HUES64 (cell line): Measurements from ENCODE around the gene C1QTNF1.

Source experiments
- H3K27ac ChIP-seq: 2 replicates; pipeline ENCODE4 v1.7.0; 2013; ENCODE audit warnings: low read depth, low read length, inconsistent platforms
- H3K27me3 ChIP-seq: 2 replicates; pipeline ENCODE4 v1.6.1; 2013; ENCODE audit warnings: mild to moderate bottlenecking, low read length; ENCODE audit not compliant: insufficient read depth
- H3K36me3 ChIP-seq: 2 replicates; pipeline ENCODE4 v1.6.1; 2013; ENCODE audit warnings: mild to moderate bottlenecking, low read length; ENCODE audit not compliant: insufficient read depth
- H3K4me1 ChIP-seq: 2 replicates; pipeline ENCODE4 v1.6.1; 2013; ENCODE audit warnings: mild to moderate bottlenecking, low read length, moderate library complexity; ENCODE audit not compliant: insufficient read depth
- H3K4me3 ChIP-seq: 2 replicates; pipeline ENCODE4 v1.5.1; 2013; ENCODE audit warnings: mild to moderate bottlenecking, low read length, moderate library complexity
- H3K9ac ChIP-seq: 2 replicates; pipeline ENCODE4 v1.6.1; 2013; ENCODE audit warnings: mild to moderate bottlenecking, low read depth, low read length
- H3K9me3 ChIP-seq: 2 replicates; pipeline ENCODE4 v1.6.1; 2013; ENCODE audit warnings: low read depth, low read length; ENCODE audit not compliant: insufficient read depth
- WGBS: fragments of 150-250, 120-280 bp; methylation state at CpG from one replicate; pipeline ENCODE4 v1.1.7; 2013; ENCODE audit warnings: missing lambda C conversion rate; 5-methylcytosine and 5-hydroxymethylcytosine counted together

C1QTNF1 gene

GRCh38 chr17:79053251-79053925 is 29.4 kb downstream of the C1QTNF1 start:
- WGBS, result 88% methylated on average over 2 of the region's 2 CpGs
- Histone ChIP-seq H3K9ac (no peak overlapping the region), H3K4me1 (no peaks in the 10 kb centered on the region), H3K36me3 (no peaks in the 10 kb centered on the region), H3K9me3 (peaks cover 17% of the 10 kb centered on the region), H3K4me3 (no peak overlapping the region), H3K27me3 (no peaks in the 10 kb centered on the region; the same call in 1 of the 2 replicates), H3K27ac (no peak overlapping the region)

- H3K9me3 ChIP-seq, result peaks cover 17% of the 10 kb centered on the region
- no peak overlapping the region for H3K9ac ChIP-seq
- WGBS, result 80% methylated on average over 2 of the region's 2 CpGs
- H3K4me1 ChIP-seq, result no peaks in the 10 kb centered on the region
- H3K27me3 ChIP-seq, result no peaks in the 10 kb centered on the region; the same call in 1 of the 2 replicates
- no peak overlapping the region for H3K4me3 ChIP-seq
- no peaks in the 10 kb centered on the region for H3K36me3 ChIP-seq
- H3K27ac ChIP-seq, result no peak overlapping the region
These were observed 30.4 kb downstream of the C1QTNF1 start for GRCh38 chr17:79054200-79054960.

GRCh38 chr17:79055197-79055596 is 31.2 kb downstream of the C1QTNF1 start:
- peaks cover 17% of the 10 kb centered on the region for H3K9me3 ChIP-seq
- no peaks in the 10 kb centered on the region for H3K4me1 ChIP-seq
- no peak overlapping the region for H3K9ac ChIP-seq
- H3K36me3 ChIP-seq, result no peaks in the 10 kb centered on the region
- no peak overlapping the region for H3K27ac ChIP-seq
- no peaks in the 10 kb centered on the region; the same call in 1 of the 2 replicates for H3K27me3 ChIP-seq
- 94% methylated on average over 5 of the region's 5 CpGs for WGBS
- no peak overlapping the region for H3K4me3 ChIP-seq

GRCh38 chr17:79057737-79058385 is 33.9 kb downstream of the C1QTNF1 start:
- Histone ChIP-seq H3K27ac (no peak overlapping the region), H3K4me1 (no peaks in the 10 kb centered on the region), H3K27me3 (no peaks in the 10 kb centered on the region), H3K36me3 (no peaks in the 10 kb centered on the region), H3K9me3 (peaks cover 11% of the 10 kb centered on the region), H3K4me3 (no peak overlapping the region), H3K9ac (no peak overlapping the region)
- 87% methylated on average over 10 of the region's 10 CpGs for WGBS

GRCh38 chr17:79062691-79063090 is 38.7 kb downstream of the C1QTNF1 start:
- no peaks in the 10 kb centered on the region for H3K4me1 ChIP-seq
- H3K36me3 ChIP-seq, result no peaks in the 10 kb centered on the region
- no peak overlapping the region for H3K4me3 ChIP-seq
- no peaks in the 10 kb centered on the region for H3K27me3 ChIP-seq
- H3K27ac ChIP-seq, result no peak overlapping the region
- H3K9ac ChIP-seq, result no peak overlapping the region
- no peaks in the 10 kb centered on the region for H3K9me3 ChIP-seq
- WGBS, result 80% methylated on average over 7 of the region's 7 CpGs

- H3K9ac ChIP-seq, result no peak overlapping the region
- H3K36me3 ChIP-seq, result no peaks in the 10 kb centered on the region
- no peak overlapping the region for H3K4me3 ChIP-seq
- H3K4me1 ChIP-seq, result no peaks in the 10 kb centered on the region
- H3K9me3 ChIP-seq, result no peaks in the 10 kb centered on the region
- H3K27ac ChIP-seq, result no peak overlapping the region
- H3K27me3 ChIP-seq, result no peaks in the 10 kb centered on the region
- 81% methylated on average over 4 of the region's 4 CpGs for WGBS
These were observed 40.1 kb downstream of the C1QTNF1 start for GRCh38 chr17:79064026-79064425.

- Histone ChIP-seq H3K4me3 (no peak overlapping the region), H3K9me3 (no peaks in the 10 kb centered on the region), H3K9ac (no peak overlapping the region), H3K27ac (no peak overlapping the region), H3K36me3 (no peaks in the 10 kb centered on the region), H3K4me1 (no peaks in the 10 kb centered on the region), H3K27me3 (no peaks in the 10 kb centered on the region; the same call in 1 of the 2 replicates)
- WGBS, result 66% methylated on average over 8 of the region's 10 CpGs
These were observed 41.2 kb downstream of the C1QTNF1 start for GRCh38 chr17:79065105-79065670.

GRCh38 chr17:79066963-79067362 is 43.0 kb downstream of the C1QTNF1 start:
- peaks cover 2% of the 10 kb centered on the region; the same call in 1 of the 2 replicates for H3K27me3 ChIP-seq
- no peaks in the 10 kb centered on the region for H3K4me1 ChIP-seq
- H3K9ac ChIP-seq, result no peak overlapping the region
- 93% methylated on average over 6 of the region's 6 CpGs for WGBS
- H3K27ac ChIP-seq, result no peak overlapping the region
- no peak overlapping the region for H3K4me3 ChIP-seq
- H3K9me3 ChIP-seq, result no peaks in the 10 kb centered on the region
- no peaks in the 10 kb centered on the region for H3K36me3 ChIP-seq

GRCh38 chr17:79070266-79070880 is 46.4 kb downstream of the C1QTNF1 start:
- H3K27me3 ChIP-seq, result peaks cover 2% of the 10 kb centered on the region
- no peak overlapping the region for H3K27ac ChIP-seq
- no peak overlapping the region for H3K9ac ChIP-seq
- no peaks in the 10 kb centered on the region for H3K36me3 ChIP-seq
- no peaks in the 10 kb centered on the region for H3K9me3 ChIP-seq
- no peaks in the 10 kb centered on the region for H3K4me1 ChIP-seq
- H3K4me3 ChIP-seq, result no peak overlapping the region
- 95% methylated on average over 9 of the region's 9 CpGs for WGBS

- no peak overlapping the region for H3K27ac ChIP-seq
- H3K4me3 ChIP-seq, result no peak overlapping the region
- H3K9ac ChIP-seq, result no peak overlapping the region
- H3K36me3 ChIP-seq, result no peaks in the 10 kb centered on the region
- H3K9me3 ChIP-seq, result no peaks in the 10 kb centered on the region
- WGBS, result 90% methylated on average over 6 of the region's 6 CpGs
- peaks cover 10% of the 10 kb centered on the region for H3K27me3 ChIP-seq
- H3K4me1 ChIP-seq, result no peaks in the 10 kb centered on the region
These were observed 47.3 kb downstream of the C1QTNF1 start for GRCh38 chr17:79071161-79071740.
